SIG-M5 (cell line): Measurements from ENCODE around the gene MAPK9.

Experiments
- DNase-seq: peaks from one replicate; lab custom pipeline; 2025; lab: John Stamatoyannopoulos, UW

Gene MAPK9

GRCh38 chr5:180294913-180295555 is 3.2 kb upstream of the MAPK9 start:
- DNase-seq: no peak

- no peak for DNase-seq
Measured at GRCh38 chr5:180294411-180294810, 2.5 kb upstream of the MAPK9 start.

GRCh38 chr5:180291234-180291940 is 496 bp downstream of the MAPK9 start:
- DNase-seq: no peak

- DNase-seq: no peak
Measured at GRCh38 chr5:180290568-180291233, 1.2 kb downstream of the MAPK9 start.

DNA sequence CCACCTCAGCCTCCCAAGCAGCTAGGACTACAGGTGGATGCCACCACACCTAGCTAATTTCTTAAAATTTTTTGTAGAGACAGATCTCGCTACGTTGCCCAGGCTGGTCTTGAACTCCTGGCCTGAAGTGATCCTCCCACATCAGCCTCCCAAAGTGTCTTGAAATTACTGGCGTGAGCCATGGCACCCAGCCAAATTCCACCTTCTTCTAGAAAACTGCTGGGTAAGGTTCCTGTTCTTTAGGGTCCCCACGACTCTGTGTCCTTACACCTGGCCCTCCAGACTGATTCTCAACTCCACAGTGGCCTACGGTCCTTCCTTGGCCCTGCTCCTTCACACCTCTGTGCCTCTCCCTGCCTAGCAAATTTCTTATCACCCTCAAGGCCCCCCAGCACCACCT is 1.9 kb downstream of the MAPK9 start:
- DNase-seq: no peak

DNA sequence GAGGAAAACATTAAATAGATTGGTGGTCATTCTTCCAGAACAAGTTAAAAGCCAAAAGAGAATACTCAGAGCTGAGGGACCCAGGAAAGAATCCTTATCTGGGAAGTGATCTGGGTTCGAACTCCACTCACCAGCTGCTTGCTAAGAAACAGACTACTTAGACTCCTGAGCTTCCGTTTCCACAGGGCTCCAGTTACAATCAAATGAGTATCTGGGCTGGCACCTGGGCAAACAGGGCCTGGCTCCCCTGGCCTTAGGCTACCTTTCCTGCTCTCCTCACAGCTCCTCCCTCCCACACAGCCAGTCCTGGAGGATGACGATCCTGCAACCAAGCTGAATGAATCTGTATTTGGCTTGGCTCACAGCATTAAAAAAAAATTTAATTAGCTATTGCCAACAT is 2.5 kb downstream of the MAPK9 start:
- DNase-seq: no peak

DNA sequence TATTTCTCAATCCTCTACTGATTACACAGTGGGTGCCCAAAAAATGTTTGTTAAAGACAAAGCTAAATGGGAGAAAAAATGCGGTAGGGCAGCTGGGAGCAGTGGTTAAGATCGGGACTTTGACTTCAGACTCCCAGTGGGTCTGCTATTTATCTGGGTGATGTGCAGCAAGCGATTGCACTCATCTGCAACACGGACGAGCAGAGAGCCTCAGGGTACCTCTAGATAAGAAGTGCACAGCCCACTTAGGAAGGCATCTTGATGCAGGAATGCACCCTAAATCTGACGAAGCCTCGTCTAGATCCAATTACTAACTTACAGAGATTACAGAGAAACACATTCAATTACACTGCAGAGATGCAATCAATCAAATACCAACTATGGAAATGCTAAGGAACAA is 4.0 kb downstream of the MAPK9 start:
- no peak for DNase-seq

DNA sequence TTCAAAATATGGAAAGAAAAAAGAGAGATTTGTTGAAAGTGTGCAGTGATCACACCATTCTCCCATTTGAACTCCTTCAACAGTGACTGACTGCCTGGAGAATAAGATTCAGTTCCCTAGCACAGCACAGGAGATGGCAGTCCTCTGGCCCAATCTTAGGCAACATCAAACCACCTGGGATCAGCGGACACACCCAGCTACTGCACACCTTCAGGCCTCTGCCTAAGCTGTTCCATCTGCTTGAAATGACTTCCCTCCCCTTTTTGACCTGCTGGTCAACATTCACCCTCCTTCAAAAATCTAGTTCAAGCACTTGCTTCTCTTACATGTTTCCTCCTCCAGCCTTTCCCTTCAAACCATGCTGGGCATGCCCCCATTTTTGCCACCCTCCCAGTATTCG is 4.5 kb downstream of the MAPK9 start:
- DNase-seq: no peak

- DNase-seq: no peak
Measured at GRCh38 chr5:180284149-180284548, 7.7 kb downstream of the MAPK9 start.

- no peak for DNase-seq
Measured at GRCh38 chr5:180283026-180283615, 8.8 kb downstream of the MAPK9 start.

DNA sequence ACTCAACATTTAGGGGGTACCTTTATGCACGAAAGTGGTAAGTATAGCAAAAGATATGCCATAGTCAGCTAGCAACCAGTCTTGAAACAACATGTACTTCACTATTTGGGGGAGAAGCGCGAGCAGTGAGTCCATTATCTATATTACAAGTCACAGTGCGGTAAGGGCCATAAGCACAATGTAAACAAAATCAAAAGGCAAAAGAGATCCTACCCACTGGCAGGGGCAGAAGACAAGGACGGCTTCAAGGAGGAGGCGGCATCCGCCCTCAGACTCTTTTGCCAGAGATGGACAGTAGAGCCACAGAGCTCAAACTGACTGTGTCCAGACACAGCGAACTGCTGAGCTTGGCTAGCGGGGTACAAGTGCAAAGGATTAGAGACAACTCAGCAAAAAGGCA is 9.6 kb downstream of the MAPK9 start:
- no peak for DNase-seq

DNA sequence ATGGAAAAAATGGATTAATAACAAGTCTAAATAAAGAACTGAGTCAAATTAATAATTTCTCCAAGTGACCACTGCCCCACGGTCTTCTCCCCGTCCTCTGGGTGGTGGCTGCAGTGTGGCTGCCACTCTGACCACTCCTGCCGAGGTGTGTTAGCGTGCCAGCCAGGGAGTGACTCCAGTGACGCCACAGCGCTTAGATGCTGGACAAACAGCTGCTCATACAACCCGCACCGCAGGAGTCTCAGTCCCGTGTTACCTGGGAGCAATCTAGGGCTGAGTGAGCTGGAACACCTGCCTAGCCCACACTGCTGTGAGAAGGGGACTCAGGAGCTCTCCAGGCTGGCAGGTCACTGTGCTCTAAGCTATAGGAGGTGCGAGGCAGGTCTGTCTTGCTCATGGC is 10.2 kb downstream of the MAPK9 start:
- no peak for DNase-seq

DNA sequence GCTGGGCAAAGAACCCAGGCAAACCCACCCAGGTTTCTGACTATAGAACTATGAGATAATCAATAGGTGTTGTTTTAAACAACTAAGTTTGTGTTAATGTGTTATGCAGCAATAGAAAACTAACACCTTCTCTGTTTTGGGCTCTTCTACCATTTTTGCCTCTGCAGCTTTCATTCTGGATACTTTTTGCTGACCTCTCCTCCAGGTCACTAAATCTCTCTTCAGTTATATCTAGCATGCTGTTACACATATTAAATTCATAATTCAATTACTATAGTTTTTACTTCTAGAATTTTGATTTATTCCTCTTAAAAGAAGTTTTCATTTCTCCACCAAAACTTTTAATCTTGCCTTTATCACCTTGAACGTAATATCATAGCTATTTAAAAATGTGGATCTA is 17.2 kb downstream of the MAPK9 start:
- no peak for DNase-seq

- DNase-seq: no peak
Measured at GRCh38 chr5:180271221-180271620, 20.7 kb downstream of the MAPK9 start.

DNA sequence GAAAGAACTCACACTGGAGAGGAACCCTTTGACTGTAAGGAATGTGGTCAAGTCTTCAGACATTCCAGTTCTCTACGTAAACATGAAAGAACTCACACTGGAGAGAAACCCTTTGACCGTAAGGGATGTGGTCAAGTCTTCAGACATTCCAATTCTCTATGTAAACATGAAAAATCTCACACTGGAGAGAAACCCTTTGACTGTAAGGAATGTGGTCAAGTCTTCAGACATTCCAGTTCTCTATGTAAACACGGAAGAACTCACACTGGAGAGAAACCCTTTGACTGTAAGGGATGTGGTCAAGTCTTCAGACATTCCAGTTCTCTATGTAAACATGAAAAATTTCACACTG is 32.6 kb downstream of the MAPK9 start:
- DNase-seq: no peak

DNA sequence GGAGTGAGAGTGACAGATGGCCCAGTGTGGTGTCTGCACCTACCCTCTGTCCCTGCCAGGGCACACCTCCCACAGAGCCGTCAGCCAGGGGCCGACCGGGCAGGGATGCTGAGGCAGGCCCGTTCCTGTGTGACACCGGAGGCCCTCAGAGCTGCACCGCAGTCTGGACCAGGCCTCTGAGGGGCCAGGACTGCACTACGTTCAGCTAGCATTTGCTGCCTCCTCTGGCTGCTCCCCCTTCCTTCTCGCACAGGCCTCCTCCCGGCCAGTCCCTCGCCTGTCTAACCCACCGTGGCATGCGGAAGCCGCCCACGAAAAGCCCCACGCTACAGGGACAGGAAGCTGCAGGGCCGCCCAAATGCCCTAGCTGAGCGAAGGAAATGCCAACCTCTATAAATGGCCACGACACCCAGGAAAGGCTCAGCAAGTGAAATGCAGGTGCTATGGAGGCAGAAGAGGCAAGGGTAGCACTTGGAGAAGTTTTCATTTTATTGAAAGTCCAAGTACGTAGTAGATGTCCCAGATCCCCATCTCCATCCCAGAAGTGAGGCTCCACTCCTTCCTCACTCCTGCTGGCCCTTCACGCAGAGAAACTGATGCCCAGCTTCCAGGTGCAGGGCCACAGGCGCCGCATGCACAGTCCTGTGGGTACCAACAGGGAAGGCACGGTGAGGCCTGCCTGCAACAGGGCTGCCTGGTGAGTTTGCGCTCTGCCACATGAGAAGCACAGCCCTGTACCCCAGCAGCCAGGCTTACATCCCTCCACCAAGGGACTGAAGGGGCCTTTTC is 38.7 kb downstream of the MAPK9 start:
- no peak for DNase-seq

DNA sequence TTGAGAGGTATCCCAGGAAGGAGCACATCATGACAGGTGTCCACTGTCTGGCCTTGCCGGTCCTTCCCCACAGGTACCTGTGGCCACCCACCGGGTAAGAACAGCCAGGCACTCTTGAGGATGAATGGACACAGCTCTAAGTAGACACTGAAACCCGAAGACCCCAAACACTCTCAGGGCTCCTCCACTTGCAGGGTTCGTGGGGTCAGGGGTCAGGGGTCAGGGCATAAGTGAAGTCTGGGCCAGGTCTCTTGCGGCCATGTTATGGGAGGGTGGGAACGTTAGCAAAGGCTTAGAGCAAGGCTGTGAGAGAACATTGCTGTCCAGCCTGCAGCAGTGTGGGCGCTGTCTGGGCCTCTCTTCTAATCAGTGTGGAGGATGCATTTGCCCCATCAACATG is 40.0 kb downstream of the MAPK9 start:
- no peak for DNase-seq

GRCh38 chr5:180251141-180251540 is 40.7 kb downstream of the MAPK9 start:
- no peak for DNase-seq

GRCh38 chr5:180250329-180250728 is 41.6 kb downstream of the MAPK9 start:
- no peak for DNase-seq

DNA sequence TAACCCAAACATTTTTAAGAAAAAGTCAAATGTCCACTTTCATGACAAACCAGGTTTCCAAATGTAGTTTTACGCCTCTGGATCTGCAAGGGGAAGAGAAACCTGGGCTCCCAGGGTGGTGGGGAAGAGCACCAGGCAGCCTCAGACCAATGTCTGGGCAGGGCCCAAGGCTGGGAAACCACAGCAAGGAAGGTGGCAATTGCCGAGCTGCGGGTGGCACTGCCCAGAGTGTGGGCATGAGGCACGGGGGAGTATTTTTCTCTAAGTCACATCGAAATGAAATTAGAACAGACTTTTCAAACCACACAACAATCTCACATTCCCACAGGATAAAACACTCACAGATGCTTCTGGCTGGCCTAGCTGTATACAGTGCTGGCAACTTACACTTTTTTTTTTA is 50.3 kb downstream of the MAPK9 start:
- no peak for DNase-seq

DNA sequence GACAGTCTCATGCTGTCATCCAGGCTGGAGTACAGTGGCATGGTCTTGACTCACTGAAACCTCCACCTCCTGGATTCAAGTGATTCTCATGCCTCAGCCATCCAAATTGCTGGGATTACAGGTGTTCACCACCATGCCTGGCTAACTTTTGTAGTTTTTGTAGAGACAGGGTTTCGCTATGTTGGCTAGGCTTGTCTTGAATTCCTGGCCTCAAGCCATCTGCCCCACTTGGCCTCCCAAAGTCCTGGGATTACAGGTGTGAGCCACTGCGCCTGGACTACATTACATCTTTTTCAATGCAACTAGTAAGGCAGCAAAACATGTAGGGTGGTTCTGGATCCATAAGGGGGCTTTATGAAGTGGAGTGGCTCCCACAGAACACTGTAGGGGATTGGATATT is 53.3 kb downstream of the MAPK9 start:
- DNase-seq: no peak

GRCh38 chr5:180235846-180236245 is 56.0 kb downstream of the MAPK9 start:
- DNase-seq: no peak
